Dermis microvascular lymphatic vessel endothelial cell (primary cell): ENCODE measurements around the gene GBX1. TPM values are rescaled to one million over a fixed set of nuclear protein-coding genes. Genes with fewer than 3 reads are reported as not detected.
A peak's percentile ranks its signal among the peaks of the same experiment; 100 is the strongest.

ENCODE experiments used
- DNase-seq, 2 donors: peaks; one replicate each; pipeline versions ENCODE4 v3.0.0 to v3.0.0-alpha.2; 2010; ENCODE audit warnings: low read depth in 2 of 2
- total RNA-seq: library from RNA; depleted of rRNA; stranded (reverse); fragments of >200 nt; gene quantifications from 2 replicates; pipeline ENCODE4 v1.2.1, GENCODE V29; 2014

GBX1 gene
- total RNA-seq, 1 donor from 2014 or later: not detected

DNA sequence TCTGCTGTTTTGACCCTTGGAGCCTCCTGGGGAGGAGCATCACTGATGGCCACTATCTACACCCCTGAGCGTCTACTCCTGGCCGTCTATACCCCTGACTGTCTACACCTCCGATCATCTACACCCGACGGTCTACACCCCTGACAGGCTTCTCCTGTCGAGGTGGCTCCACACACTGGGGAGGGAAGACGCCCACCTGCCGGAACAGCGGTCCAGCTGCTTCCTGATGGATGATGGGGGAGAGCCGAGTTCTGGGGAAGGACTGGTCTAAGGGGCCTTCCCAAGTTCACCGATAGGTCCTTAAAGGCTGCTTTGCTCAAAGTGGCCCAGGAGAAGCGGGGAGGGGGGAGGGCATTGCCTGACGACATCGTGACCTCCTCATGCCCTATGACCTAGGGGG, 39.4 kb downstream of the GBX1 start:
- no peak for DNase-seq

GRCh38 chr7:151126491-151127137, 40.9 kb downstream of the GBX1 start:
- no peak for DNase-seq

GRCh38 chr7:151125846-151126481, 41.5 kb downstream of the GBX1 start:
- no peak for DNase-seq

- no peak for DNase-seq
Measured at GRCh38 chr7:151125470-151125845, 42.0 kb downstream of the GBX1 start.

GRCh38 chr7:151124899-151125399, 42.5 kb downstream of the GBX1 start:
- no peak for DNase-seq

GRCh38 chr7:151124481-151124880, 43.0 kb downstream of the GBX1 start:
- no peak for DNase-seq

DNA sequence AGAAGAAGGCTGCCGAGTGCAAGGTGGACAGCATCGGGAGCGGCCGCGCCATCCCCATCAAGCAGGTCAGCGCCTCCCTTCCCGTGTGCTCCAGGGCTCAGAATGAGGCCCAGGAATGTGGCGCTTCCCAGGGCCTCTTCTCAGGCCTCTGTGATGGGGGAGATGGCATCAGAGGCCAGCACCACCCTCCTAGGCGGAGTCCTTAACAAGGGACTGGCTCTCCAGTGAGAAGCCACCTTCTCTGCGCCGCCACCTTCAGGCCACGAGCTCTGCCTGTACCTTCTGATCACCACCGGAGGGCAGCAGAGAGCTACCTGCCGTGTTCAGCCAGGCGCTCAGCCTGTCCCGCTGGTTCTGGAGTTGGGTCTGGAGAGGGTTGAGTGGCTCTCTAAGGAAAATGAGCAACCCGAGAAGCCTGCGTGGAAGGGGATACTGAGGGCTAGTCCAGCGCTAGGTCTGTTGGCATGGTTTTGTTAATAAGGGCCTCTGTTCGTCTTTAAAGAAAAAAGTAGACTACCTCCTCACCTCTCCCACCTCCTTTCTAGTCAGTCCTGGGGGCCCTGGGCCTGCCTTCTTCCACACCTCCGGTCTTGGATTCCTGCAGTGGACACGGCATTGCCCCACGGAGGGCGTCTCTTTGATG, 43.6 kb downstream of the GBX1 start:
- DNase-seq: peak; percentile 57 to 82

DNA sequence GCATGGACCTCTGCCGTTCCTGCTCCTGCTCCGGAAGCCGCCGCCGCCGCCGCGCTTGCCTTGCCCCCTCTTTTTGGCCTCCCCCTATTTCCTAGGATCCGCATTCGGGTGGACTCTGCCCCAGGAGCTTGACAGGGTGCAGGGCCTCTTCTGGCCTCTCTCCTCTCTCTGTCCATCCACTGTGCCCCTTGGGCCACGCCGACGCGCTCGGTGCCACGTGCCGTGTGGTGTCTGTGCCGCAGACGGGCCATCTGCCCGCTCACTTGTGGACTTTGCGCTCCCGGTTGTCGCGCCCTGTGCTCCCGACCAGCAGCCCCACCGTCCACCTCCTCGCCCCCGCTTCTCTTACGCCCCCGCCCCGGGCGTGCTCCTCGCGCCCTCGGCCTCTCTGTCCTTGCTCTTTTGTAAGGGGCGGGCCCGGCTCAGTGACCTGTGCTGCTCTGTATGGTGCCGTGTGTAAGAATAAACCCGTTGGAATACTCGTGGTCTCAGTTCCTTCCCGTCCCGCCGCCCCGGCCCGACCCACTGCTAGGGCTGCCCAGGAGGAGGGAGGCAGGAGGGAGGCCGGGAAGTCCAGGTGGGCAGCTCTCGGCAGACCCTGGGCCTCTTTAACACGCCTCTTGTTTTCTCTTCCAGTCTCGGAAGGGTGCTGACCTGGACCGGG, 44.2 kb downstream of the GBX1 start:
- DNase-seq: no peak

DNA sequence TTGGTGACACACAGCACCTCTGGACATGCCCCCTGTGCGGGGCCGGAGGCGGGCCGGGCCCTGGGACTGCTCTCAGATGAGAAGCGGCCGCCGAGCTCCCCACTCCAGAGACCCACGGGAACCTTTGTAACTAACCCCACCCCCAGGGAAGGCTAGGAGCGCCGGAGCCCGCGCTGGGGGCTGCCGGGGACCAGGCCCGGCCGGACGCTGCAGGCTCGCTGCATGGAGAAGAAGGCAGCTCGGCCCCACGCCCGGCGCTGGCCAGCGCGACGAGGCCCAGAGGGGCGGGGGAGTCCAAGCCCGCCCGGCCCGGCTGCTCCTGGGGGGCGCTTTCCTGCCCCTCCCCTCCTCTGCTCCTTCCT, 44.7 kb downstream of the GBX1 start:
- DNase-seq: no peak

GRCh38 chr7:151122276-151122675, 45.2 kb downstream of the GBX1 start:
- DNase-seq: no peak

- no peak for DNase-seq
Measured at GRCh38 chr7:151121380-151122170, 45.9 kb downstream of the GBX1 start.

DNA sequence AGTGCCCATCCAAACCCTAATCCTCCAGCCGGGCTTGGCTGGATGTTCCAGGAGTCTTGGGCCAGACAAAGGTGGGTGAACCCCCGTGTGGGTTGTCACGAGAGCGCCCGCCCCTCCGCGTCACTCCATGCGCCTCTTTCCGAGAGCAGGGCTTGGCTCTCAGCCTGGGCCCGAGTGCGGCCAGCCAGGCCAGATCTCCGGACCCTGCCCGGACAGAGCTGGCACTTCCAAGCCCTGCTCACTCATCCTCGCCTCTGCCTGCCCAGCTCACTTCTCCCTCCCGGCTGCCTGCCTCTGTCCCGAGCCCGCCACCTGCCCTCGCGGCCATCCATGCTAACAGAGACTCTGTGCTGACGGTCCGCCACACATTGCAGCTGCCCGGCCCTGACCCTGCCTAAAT, 46.6 kb downstream of the GBX1 start:
- no peak for DNase-seq

GRCh38 chr7:151119902-151120301, 47.6 kb downstream of the GBX1 start:
- no peak for DNase-seq

DNA sequence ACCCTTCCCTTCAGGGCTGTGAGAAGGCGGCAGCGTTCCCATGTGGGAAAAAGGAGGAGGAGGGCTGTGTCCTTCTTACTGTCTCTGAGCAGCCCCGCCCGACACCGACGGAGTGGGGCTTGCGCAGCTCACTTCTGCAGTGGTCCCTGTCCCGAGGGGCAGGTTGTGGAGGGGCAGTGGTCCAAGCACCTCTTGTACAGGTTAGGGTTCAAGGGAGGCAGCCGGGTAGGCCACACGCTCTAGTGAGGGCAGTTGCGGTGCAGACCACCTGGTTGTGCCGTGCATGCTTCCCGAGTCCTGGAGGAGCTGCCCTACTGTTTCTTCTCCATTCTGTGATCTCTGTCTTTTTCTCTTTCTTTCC, 48.5 kb downstream of the GBX1 start:
- no peak for DNase-seq

- DNase-seq: no peak
Measured at GRCh38 chr7:151118108-151119054, 49.1 kb downstream of the GBX1 start.

DNA sequence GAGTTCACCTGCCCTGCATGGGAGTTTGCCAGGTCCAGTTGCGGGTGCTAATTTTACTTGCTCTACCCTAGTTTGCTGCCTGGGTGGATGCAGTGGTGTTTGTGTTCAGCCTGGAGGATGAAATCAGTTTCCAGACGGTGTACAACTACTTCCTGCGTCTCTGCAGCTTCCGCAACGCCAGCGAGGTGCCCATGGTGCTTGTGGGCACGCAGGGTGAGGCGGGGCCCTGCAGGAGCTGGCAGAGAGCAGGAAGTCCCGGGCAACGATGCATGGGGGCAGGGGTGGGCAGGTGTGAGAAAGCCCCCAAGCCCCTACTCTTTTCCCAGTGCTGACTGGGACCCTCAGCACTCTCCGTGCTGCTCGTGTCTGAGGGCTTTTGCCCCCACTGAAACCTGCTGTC, 49.9 kb downstream of the GBX1 start:
- no peak for DNase-seq

- no peak for DNase-seq
Measured at GRCh38 chr7:151116603-151117440, 50.7 kb downstream of the GBX1 start.

DNA sequence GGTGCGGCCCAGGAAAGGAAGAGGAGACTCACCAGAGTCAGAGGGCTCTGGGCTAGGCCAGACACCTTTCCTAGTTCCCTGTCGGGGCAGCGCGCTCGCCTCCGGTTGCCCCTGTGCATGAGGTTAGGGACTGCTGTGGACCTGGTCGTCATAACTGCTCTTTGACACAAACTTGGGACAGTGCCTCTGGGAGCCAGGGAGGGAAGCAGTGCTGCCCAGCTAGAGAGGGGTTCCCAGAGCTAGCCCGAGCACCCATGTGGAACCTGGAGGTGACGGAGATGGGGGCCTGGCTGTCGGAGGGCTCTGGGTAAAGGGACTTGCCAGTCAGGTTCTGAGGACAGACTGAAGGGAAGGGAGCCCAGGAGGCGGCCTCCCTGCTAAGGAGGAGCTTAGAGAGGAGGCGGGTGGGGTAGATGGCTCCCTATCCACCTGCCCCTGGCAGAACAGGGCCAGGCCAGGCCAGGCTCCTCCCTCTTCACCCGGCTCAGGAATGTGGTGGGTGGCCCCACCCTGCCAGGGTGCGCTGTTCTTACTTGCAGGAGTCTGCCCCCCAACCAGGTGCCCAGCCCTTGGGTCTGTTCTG, 51.6 kb downstream of the GBX1 start:
- DNase-seq: no peak

DNA sequence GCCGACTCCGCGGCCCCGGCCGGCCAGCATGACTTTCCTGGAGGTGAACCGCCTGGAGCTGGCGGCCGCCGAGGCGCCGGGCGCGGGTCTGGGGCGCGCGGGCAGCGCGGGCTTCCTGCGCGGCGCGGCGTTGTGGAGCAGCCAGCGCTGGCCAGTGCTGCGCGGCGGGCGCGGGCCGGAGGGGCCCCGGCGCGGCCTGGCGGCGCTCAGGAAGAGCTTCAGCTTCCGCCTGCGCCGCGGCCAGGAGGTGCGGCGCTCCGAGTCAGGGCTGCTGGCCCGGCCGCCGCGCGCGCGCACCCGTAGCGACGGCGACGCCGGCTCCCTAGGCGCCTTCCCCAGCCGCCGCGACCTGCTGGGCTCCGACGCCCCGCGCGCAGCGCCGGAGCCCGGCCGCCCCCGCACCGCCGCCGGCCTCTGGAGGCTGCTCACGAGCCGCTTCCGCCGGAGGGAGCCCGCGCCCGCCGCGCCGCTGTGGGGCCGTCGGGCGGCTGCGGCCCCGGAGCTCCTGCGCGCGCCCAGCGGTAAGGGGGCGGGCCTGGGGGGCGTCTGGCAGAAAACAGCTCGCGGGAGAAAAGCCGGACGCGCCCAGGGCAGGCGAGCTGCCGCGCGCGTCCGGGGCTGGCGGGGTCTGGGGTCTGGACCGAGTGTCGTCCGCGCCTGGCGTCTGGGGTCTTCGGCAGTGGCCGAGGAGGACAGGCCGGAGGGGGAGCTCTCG, 52.2 kb downstream of the GBX1 start:
- peak; percentile 12 to 73 for DNase-seq
